Measurements from ENCODE around the gene SULT6B1.
"Not testable (repeated sequence)": the region's sequence is repeated elsewhere in the genome, so short reads cannot be mapped to it uniquely, and the experiment has no call there.

Gene SULT6B1, protein sequence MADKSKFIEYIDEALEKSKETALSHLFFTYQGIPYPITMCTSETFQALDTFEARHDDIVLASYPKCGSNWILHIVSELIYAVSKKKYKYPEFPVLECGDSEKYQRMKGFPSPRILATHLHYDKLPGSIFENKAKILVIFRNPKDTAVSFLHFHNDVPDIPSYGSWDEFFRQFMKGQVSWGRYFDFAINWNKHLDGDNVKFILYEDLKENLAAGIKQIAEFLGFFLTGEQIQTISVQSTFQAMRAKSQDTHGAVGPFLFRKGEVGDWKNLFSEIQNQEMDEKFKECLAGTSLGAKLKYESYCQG

DNA sequence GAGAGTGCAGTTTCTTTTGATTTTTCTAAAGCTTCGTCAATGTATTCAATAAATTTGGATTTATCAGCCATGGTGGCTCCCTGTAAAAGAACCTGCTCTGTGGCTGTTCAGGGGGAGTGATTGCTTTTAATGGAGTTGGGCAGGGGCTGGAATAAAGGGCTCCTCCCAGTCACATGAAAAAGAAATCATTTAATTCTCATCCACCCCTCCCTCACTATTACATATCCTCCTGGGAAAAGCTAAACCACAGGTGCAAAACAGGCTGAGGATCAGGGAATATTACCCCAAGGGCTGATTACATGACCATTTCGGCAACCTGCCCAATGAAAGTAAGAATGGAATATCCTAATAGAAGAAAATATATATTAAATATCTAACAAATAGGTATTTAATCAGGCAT lies at the start of gene SULT6B1:
Gene SULT6B1, minus strand, starts transcription at position 101 of the 400 bp plus-strand sequence. Its CDS starts 30 bp downstream, at position 71.
- no peak for DNase-seq

DNA sequence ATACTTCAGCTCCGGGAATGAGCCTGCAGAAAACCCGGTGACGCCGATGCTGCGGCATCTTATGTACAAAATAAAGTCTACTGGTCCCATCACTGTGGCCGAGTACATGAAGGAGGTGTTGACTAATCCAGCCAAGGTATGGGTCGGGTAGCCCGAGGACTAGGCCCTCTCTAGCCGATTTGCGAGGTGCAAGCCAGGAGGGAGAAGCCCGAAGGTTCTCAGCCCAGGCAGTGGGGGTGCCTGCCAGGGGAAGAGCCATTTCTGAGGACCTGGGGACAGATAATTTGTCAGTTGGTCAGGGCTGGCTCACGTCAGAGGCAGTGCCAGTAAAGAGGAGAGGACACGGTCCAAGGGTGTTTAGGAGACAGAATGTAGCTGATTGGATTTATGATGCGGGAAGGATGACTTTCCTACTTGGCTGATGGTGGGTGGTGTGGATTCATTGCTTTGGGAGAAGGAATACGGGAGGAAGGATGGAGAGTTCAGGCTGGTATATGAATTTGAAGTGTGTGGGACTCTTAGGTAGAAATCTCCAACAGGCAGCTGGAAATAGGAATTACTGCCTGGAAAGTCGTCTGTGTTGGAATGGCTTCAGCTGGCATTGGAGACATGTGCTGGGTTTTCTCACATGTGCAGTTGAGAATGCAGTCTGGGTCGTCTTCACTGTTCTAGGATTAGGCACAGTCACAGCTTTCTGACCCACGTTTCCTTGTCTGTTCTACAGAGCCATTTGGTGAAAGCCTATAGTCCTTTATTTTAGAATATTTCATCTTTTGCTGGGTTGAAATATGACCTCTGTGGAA lies 43.9 kb upstream of the SULT6B1 start:
- no peak for DNase-seq

DNA sequence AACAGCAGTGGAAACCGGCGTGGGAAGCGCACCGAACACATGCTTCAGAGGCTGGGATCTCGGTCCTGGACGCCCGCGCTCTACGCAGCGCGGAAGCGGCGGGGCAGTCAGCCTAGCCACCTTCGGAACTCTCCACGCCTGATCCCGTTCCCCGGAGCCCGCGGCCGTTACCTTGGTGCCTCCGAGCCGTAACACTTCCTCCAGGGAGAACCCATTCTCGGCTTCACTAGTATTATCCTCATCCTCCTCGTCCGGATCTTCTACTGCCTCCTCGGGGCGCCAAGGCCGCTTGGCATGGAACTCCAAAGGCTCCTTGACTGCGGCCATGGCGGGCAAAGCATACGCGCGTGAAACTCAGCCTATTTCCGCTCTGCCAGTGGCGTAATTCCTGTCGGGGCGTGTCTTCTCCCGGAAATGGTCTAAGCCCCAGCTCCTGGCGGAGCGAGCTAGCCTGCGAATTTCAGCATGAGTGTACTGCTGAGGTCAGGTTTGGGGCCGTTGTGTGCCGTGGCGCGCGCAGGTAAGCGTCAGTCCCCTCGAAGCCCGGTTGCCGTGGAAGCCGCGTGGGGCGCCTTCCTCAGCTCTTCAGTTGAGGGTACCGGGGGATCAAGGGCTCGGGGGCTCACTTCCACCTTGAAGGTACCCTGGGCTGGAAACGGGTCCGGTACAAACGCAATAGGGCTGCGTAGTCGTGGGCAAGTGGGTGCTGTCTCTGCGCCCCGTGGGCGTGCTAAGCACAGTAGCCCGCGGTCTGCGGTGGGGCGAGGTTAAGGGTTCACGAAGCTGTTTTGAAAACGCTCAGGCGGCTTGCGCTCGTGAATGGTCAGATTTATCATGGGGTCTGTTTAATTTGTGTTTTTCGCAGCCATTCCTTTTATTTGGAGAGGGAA lies 43.0 kb upstream of the SULT6B1 start, which contains the start of the genes CEBPZ and NDUFAF7:
Gene CEBPZ, minus strand, starts transcription at position 356 of the 890 bp plus-strand sequence. Its CDS starts 29 bp downstream, at position 327.
Gene NDUFAF7, plus strand, starts transcription at position 418 of the 890 bp plus-strand sequence. Its CDS starts 48 bp downstream, at position 466.
- DNase-seq, result peak; percentile 77

DNA sequence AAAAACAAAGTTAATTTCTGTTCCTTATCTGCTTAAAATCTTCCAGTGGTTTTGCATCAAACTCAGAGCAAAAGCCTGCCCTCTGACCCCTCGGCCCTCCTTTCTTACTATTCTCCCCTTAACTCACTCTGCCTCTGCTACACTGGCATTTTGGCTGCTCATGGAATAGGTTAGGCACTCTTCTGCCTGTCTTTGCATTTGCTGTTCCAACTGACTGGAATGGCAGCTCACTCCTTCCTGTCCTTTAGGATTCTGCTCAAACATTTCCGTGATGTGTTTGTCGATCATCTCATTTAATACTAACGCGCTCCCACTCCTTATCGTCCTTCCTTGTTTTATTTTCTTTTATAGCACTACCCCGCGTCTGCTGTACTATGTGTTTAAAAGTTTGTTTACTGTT lies 42.1 kb upstream of the SULT6B1 start:
- no peak for DNase-seq

DNA sequence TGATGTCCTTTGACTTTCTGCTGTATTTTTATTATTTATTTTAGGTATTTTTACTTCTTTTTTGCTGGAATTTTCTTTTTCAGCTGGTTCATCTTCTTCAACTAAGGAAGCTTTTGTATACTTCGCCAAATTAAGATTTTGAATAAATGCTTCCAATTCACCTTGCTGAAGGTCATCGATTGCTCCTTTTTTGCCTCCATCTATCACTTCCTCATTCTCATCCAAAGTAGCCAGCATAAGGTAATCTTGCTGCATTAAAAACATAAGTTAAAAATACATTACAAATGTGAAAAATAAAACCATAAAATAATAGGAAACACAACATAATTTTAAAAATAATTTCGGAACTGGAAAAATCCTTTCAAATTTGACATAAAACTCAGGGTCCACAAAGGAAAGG lies 40.3 kb upstream of the SULT6B1 start:
- no peak for DNase-seq

DNA sequence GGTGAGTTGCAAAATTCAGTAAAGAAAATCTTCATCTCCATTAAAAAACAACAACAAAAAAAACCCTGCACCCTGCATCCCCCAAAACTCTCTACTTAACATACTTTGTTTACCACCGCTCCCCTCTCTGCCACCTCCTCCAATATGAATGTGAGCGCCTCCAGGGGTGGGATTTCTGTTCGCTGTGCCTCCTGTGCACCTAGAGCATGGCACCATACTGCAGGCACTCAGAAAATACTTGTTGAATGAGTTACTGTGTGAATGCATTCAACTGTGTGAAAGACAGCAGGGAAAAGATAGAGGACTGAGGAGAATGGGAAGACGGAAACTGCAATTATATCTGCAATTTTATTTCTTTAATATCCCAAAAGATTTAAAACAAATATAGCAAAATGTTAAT lies 38.4 kb upstream of the SULT6B1 start:
- no peak for DNase-seq

DNA sequence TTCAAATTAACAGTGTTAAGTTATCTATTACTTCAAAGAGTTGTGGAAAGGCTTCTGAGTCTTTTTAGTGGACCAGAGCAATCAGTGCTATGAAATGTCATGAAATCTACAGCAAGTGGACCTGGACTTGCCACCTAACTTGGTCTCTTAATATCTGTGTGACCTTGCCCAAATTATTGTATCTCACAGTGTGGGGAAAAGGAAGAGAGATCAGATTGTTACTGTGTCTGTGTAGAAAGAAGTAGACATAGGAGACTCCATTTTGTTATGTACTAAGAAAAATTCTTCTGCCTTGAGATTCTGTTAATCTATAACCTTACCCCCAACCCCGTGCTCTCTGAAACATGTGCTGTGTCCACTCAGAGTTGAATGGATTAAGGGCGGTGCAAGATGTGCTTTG lies 36.7 kb upstream of the SULT6B1 start:
- not testable (repeated sequence) for DNase-seq

DNA sequence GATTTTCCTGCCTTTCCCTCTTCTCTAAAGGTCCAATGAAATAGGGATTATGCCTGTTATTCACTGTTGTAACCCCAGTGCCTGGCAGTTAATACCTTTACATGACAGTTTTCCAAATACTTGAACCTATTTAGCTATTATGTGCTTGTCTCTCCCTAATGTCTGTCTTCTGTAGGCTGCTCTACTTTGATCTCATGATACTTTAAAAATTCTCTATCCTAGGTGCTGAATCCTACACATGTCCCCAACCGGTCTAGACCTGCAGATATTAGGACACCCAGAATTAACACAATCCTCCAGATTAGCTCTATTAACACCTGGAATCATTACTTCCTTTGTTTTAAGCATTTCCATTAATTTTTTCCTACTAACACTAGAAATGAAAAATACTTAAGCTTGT lies 35.6 kb upstream of the SULT6B1 start:
- no peak for DNase-seq

DNA sequence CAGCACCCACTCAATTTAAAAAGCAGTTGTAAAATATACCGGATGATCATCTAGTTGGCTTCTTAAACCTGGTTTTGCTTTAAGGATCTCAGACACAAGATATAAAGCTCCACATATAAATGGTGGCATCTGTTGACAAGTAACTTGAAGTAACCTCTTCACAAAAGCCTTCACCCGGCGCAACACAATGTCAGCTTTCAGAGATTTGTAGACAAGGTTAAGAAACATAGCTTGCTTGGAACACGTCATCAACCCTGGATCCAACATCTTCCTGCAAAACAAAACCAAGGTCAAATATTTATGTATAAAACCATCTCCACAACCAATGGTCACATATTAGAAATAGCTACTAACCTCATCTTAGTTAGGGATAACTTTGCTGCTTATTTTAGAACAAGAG lies 34.7 kb upstream of the SULT6B1 start:
- no peak for DNase-seq

DNA sequence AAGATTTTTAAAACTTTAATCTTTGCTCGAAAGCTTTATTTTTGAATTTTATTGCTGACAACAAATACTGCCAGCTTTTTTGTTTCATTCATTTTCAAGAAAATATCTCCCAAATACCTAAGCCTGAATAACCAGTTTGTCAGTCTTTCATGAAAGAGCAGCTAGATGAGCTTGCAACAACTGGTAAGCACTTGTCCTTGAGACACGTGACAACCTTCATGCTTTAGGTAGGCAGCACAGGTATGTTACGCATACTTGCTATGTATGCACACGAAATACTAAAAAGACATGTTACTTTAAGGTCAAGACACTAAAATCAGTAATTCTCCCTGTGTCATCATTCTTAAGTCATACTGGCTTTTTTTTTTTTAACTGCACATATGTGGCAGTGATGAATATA lies 30.6 kb upstream of the SULT6B1 start:
- DNase-seq, result no peak

DNA sequence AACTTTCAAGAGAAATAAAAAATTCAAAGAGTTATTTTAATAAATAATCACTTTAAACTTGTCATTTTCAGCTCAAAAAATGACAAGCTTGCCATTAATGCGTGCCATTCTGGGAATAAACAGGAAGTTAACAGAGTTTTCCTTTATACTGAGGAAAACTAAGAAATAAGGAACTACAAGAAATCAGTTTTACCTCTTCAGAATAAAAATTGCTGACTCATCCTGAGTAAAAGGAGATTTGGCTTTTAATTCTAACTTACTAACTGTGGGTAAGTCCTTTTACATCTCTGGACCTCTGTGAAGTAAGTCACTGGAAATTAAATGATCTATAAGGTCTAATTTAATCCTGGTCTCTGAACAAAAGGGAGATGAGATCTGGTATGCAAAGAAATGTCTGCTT lies 26.8 kb upstream of the SULT6B1 start:
- DNase-seq, result no peak

DNA sequence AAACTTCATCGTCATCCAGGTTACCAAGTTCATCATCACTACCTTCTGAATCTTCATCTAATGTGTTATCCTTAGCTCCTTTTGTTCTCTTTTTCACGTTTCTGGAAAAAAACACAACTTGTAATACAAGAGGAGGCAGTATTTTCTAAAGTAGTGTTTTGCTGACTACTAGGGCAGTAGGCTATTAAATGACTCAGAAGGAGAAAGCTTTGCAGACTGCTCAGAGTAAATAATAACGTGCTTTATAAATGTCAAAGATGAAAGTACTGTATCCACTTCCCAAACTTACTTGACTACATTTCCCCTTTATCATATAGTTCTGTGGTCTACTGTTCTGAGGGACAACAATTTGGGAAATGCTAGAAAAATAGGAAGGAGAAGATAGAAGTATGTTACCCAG lies 23.5 kb upstream of the SULT6B1 start:
- no peak for DNase-seq

DNA sequence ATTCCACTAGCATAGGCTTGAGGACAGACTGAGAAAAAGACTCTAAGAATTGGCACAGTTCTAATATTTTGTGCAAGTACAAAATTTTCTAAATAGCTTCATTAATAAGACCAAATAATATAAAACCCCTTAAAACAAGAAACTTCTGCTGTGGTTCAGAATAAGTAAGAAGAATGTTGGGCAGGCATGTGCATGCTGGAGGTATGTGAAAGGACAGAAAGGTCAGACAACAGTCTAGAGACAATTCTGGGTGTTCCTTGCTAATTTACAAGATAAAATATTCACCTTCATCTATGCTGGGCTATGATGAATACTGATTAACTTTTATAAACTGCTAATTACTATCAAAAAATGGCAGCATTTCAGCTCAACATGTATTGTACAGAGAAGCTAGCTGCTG lies 22.7 kb upstream of the SULT6B1 start:
- DNase-seq, result no peak

DNA sequence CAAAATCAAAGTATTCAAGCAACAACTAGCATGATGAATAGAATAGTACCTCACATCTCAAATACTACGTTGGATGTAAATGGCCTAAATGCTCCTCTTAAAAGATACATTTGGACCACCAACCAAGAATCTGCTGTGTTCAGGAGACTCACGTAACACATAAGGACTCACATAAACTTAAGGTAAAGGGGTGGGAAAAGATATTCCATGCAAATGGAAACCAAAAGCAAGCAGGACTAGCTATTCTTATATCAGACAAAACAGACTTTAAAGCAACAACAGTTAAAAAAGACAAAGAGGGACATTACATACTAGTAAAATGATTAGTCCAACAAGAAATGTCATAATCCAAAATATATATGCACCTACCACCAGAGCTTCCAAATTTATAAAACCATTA lies 18.3 kb upstream of the SULT6B1 start:
- DNase-seq, result not testable (repeated sequence)

DNA sequence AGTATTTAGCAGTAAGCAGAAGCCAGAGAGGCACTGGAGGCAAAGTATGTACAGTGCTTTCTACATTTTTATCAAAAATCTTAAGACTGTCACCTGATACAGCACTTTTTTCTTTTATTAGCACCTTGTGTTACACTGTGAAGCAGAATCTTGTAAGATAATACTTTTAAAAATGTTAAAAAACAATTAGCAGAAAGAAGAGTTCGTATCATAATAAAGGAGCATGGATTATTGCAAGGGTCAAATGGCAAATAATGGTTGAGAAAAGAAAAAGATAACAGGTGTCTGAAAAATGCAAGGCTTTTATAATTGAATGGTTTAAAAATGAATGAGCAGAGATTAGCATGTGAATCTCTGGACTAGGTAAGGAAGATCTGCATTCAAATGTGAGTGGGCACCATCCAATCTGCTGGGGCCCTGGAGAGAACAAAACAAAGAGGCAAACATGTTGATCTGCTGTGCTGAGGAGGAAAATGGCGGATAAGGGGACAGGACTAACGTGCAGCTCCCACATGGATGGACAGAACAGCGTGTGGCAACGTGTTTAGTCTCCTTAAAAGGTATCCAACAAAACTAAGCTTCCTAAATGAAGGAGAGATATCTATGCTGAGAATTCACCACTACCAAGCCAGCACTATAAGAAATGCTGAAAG lies 17.3 kb upstream of the SULT6B1 start:
- DNase-seq, result no peak

DNA sequence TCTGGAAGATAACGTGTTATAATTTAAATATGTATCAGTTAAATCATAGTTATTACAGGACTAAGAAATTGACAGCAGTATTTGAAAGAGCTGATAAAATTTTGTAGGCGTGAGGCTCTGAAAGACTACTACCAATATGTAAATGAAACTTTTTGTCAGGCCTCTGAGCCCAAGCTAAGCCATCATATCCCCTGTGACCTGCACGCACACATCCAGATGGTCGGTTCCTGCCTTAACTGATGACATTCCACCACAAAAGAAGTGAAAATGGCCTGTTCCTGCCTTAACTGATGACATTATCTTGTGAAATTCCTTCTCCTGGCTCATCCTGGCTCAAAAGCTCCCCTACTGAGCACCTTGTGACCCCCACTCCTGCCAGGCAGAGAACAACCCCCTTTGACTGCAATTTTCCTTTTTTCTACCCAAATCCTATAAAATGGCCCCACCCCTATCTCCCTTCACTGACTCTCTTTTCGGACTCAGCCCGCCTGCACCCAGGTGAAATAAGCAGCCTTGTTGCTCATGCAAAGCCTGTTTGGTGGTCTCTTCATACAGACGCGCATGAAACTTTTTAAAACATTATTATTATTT lies 16.7 kb upstream of the SULT6B1 start:
- not testable (repeated sequence) for DNase-seq

DNA sequence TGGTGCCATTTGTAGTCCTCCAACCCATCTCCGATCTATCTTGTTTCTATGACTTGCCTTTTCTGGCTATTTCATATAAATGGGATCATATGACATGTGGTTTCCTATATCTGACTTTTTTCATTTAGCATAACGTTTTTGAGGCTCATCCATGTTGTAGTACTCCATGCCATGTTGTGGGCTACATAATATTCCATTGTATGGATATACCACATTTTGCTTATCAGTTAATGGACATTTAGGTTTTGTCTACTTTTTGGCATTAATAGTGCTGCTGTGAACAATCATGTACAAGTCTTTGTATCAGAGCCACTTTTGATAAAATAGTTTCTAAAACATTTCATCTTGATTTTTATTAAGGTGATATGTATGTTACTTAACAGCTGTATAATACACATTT lies 15.2 kb upstream of the SULT6B1 start:
- no peak for DNase-seq

DNA sequence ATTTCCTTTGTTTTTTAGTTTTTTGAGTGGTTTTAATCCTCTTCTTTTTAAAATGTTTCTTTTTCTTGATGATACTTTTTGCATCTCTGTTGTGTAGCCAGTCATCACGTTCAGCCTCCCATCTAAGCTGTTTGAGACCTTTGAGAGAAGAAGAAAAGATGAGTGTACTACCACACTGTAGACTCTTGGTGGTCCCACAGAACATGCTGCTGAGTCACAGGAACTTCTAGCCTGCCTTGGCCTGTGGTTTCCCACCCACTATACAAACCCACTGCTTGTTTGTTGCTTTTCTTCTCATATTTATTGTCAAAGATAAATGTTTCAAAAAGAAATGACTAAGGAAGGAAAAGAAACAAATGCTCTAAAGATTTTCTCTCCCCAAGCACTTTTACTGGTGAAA lies 13.3 kb upstream of the SULT6B1 start:
- DNase-seq, result no peak

DNA sequence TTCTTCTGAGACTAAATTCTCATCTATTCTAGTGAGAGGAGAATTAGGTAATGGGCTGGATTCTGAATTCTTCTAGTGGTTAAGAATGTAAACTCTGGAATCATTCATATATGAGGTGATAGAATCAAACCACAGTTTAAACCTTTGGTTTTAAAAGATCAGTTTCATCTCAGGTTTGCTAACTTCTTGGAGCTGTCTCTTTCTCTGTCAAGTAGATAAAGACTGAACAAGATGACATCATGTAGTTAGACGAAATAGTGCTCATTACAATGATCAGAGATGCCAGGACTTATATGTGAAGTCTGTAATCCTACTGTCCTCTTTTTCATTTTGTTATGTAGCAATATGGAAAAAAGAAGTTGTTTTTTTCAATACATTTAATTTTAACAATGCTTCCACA lies 12.7 kb upstream of the SULT6B1 start:
- no peak for DNase-seq

DNA sequence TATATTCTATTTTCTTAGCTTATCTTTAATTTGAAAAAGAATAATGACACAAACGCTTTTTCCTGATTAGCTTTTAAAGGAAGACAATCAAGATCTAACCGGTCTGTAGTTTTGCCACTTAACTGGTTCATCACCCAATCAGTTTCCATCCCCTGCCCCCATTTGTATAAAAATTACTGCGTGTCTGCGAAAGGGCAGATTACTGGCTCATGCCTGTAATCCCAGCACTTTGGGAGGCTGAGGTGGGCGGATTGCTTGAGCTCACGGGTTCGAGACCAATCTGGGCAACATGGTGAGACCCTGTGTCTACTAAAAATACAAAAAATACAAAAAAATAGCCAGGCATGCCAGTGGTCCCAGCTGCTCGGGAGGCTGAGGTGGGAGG lies 10.2 kb upstream of the SULT6B1 start:
- no peak for DNase-seq

DNA sequence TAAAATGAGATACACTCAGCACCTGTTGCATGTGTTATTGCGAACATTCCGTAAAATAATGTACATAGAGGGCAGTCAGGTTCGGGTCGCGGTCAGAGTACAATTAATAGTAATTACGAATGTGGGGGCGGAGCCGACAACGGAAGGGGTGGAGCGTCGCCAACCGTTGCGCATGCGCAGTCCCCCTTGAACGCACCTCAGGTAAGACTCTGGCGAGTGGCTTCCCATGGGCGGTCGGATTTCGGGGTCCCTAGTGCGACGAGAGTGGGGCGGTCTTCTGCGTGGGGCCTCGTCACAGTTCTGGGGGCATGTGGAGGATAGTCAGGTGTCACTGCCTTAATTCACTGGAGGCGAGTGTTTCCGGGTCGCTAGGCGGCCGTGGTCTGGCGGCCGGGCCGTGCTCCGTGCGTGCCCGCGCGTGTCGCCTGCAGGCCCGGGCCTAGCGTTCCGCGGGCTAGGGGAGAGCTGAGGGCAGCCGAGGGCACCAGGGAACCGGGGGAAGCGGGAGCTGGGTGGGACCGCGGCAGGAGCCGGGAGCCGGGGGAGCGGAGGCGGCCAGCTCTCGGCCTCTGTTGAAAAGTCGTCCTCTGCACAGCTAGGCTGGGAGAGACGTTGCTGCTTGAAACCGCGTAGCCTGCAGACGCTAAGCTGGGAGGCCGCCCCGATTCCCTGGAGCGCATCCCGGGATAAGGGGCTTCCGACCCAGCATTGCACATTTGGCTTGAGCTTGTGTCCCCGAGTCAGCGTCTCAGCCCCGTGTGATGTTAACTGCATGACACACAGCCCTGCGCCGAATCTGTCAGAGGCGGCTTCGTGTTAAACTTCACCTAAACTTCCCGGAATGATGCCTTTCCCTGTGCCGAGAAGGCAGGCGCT lies 8.1 kb upstream of the SULT6B1 start, which contains the start of gene CEBPZOS:
Gene CEBPZOS, plus strand, starts transcription at position 177 of the 876 bp plus-strand sequence. CDS start 3,209 bp downstream, outside the sequence.
- peak; percentile 26 for DNase-seq

Data from NCI-H1092 (cell line).